Fibroblast of skin of back (primary cell): ENCODE data around the gene LYRM2.
"Not testable (repeated sequence)": the region's sequence is repeated elsewhere in the genome, so short reads cannot be mapped to it uniquely, and the experiment has no call there.

Experiments
- DNase-seq: peaks from one replicate; pipeline ENCODE4 v3.0.0-alpha.2; 2013

LYRM2 gene

GRCh38 chr6:89644864-89645263 is 6.3 kb upstream of the LYRM2 start:
- DNase-seq: no peak

GRCh38 chr6:89643406-89643805 is 4.9 kb upstream of the LYRM2 start:
- DNase-seq: no peak

DNA sequence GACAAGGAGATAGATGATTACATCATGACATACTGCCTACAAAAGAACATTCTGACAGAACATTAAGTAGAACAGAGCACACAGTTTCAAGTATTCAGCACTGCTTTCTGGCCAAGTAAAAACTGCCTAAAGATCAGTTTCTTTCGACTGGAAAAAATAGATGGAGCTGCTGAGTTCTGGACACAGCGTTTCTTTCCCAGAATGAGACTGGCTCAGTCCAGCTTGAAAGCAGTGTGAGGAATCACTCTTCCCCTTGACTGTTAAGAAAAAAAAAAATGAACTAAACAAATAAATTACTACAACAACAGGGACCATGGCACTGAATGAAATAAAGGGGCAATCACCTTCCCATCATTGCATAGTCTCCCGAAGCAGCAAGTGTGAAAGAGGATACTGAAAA is 4.4 kb upstream of the LYRM2 start:
- no peak for DNase-seq

- DNase-seq: not testable (repeated sequence)
These were observed 3.0 kb upstream of the LYRM2 start for GRCh38 chr6:89641581-89641980.

DNA sequence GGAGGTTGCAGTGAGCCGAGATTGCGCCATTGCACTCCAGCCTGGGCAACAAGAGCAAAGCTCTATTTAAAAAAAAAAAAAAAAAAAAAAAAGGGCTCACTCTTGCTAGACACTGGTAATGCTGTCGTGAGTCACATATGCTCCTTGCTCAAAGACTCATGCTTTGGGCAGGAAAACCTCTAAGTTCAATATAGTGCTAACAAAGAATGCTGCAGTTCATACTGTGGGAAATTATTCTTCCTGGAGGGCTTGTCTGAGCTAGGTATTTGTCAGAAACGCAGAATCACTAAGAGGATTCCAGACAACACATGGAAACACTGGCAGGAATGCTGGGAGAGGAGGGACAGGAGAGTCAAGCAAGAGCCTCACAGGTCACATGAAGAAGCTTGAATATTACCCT is 2.3 kb upstream of the LYRM2 start:
- peak; percentile 48 for DNase-seq

- DNase-seq: no peak
These were observed 607 bp downstream of the LYRM2 start for GRCh38 chr6:89637960-89638319.

GRCh38 chr6:89636412-89636811 is 2.1 kb downstream of the LYRM2 start:
- not testable (repeated sequence) for DNase-seq

DNA sequence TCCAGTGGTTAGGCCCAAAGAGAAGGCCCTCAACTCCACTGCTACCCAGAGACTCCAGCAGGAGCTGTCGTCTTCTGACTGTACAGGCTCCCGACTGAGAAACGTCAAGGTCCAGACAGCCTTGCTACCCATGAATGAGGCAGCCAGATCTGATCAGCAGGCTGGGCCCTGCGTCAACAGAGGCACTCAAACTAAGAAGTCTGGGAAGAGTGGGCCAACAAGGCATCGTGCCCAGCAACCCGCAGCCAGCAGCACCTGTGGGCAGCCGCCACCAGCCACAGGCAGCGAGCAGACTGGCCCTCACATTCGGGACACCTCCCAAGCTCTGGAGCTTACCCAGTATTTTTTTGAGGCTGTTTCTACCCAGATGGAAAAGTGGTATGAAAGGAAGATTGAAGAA is 8.1 kb downstream of the LYRM2 start:
- no peak for DNase-seq

GRCh38 chr6:89623749-89624148 is 14.8 kb downstream of the LYRM2 start:
- DNase-seq: no peak

DNA sequence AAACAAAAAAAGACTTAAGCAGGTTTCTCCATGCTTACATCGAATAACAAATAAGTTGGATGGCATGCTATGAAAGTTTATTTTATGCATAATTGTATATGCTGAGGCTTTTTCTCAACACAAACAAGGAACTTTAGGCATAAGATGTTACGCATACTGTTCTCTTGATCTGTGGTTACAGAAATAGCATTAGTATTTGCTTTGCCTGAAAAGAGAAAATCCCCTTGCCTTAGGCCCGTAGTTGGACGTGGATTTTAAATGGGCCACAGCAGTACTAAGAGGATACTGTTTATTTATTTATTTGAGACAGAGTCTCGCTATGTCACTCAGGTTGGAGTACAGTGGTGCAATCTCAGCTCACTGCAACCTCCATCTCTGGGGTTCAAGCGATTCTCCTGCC is 19.0 kb downstream of the LYRM2 start:
- no peak for DNase-seq

- no peak for DNase-seq
These were observed 20.5 kb downstream of the LYRM2 start for GRCh38 chr6:89618026-89618425.

DNA sequence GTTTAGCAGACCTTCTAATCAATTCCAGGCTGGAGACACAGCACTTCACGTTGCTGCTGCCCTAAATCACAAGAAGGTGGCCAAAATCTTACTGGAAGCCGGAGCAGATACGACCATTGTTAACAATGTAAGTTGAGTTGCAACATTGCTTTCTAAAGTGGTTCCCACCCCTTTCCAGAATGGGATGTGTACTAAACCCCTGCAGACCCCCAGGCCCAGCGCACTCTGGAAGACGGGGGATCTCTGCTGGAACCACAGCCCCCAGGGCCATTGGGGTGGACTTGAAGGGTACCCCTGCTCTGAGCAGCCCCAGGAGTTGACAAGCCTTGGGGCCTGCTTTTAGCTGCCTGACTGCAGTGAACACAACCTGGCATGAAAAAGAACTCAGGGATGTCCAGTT is 22.0 kb downstream of the LYRM2 start:
- no peak for DNase-seq

- no peak for DNase-seq
These were observed 22.7 kb downstream of the LYRM2 start for GRCh38 chr6:89615882-89616281.

DNA sequence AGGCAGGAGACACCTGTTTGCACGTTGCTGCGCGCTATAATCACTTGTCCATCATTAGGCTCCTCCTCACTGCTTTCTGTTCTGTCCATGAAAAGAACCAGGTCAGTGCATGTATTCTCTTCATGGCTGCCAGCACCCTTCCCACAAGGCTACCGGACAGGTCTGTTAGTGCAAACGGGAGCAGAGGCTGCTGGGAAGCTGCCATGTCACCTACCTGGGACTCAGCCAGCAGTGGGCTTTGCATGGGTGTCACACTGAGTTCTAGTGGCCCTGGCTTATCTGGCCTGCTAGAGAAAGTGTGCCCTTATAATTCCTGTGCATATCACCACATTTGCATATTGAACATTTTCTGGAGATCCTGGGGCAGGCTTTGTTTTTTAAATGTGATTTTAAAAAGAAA is 24.8 kb downstream of the LYRM2 start:
- DNase-seq: no peak

DNA sequence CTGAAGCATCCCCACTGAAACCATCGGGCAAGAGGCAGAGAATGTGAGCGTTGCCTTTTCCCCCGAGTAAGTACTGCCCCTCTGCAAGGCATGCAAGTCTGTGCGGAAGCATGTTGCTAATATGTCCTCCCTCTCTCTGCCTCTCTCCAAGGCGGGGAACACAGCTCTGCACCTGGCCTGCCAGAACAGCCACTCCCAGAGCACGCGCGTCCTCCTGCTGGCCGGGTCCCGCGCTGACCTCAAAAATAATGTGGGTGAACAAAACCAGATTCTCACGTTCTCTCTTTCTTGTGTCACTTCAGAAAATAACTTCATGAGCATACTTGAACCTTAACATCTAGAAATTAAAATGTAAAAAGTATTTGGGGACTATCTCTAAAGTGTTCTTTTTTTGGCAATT is 26.4 kb downstream of the LYRM2 start:
- no peak for DNase-seq

GRCh38 chr6:89611666-89612065 is 26.9 kb downstream of the LYRM2 start:
- peak; percentile 68 for DNase-seq

- peak; percentile 52 for DNase-seq
These were observed 28.4 kb downstream of the LYRM2 start for GRCh38 chr6:89610149-89610642.

GRCh38 chr6:89605861-89606260 is 32.7 kb downstream of the LYRM2 start:
- DNase-seq: no peak

- DNase-seq: no peak
These were observed 33.9 kb downstream of the LYRM2 start for GRCh38 chr6:89604653-89605052.

DNA sequence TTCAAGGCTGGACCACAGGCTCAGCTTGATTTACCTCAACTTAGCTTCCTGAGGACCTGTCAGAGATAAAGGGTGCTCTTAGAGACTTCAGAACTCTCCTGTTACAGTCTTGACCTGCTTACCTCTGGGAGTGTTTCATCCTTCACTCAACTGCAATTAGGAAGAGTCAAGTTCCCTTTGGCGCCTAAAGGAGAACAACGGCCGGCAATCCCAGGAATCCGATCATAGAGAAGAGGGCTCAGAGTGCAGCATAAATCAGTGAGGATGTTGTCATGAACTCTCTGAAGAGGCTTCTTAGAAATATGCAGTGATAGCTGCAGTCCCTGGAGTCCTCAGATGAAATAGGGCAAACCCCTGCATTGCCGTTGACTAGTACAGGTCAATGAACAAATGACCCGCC is 36.4 kb downstream of the LYRM2 start:
- DNase-seq: no peak

- no peak for DNase-seq
These were observed 38.8 kb downstream of the LYRM2 start for GRCh38 chr6:89599727-89600126.

GRCh38 chr6:89597988-89598387 is 40.6 kb downstream of the LYRM2 start:
- peak; percentile 67 for DNase-seq

- no peak for DNase-seq
These were observed 41.2 kb downstream of the LYRM2 start for GRCh38 chr6:89597372-89597771.

DNA sequence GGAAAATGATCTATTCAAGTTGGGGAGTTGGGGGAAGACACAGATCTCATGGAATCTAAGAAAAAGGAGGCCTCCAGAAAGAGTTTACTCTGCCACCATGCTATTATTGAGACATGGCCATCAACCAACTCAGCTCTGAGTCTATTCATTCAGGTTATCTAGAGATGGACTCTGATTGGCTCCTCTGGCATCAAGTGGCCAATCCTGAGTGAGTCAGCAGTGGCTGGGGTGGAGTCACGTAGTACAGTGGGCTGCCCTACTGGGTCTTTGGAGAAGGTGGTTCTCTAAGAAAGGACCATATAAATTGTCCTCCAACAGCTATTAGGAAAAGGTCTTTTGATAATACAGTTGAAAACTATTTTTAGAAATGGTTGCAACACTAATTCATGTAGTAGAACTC is 42.1 kb downstream of the LYRM2 start:
- no peak for DNase-seq

DNA sequence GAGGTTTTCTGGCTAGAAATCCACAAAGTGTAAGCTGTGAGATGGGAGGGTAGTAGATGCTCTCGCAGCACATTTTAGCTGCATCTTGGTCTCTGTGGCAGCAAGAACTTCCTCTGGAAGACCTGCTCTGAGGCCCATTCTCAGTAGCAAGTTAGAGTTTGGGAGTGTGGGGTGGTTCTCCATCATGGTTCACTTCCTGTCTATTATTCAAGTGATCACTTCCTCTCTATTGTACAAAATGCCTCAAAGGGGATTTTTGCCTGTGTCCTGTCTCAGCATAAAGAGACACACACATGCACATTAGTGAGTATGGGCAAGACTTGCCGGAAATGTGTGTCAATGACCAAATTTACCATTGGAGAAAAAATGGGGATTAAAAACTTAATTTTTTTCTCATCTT is 42.5 kb downstream of the LYRM2 start:
- no peak for DNase-seq

DNA sequence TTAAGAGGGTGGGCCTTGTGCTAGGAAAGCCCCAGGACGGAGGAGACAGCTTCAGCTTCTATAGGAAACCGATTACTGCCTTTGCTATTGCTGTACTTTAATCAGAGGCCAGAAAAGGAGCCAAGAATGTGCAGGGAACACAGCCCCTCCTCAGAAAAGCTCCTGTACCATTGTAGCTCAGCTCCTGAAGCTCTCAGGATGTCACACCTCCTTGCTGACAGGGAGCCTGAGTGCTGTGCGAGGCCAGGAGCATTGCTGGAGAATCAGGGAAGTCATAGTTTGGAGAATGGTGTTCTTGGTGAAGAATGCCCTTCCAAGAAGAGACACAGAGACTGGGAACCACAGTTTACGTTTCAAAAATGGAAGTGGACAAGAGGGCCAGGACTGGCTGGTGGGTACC is 46.8 kb downstream of the LYRM2 start:
- no peak for DNase-seq
